Myocyte (in vitro differentiated cells): ENCODE results near the gene SIRT3. TPM values are rescaled to one million over a fixed set of nuclear protein-coding genes. Genes with fewer than 3 reads are reported as not detected.

ENCODE experiments used
- DNase-seq: peaks from one replicate; pipeline ENCODE4 v3.0.0-alpha.2; 2012; ENCODE audit warnings: low read depth
- polyA plus RNA-seq: library from polyadenylated mRNA; unstranded; fragments of >200 nt; gene quantifications from one replicate; pipeline ENCODE4 v1.2.1, GENCODE V29; 2012; ENCODE audit warnings: missing spikeins
- total RNA-seq: library from RNA; depleted of rRNA; stranded (reverse); fragments of >200 nt; gene quantifications from 2 replicates; pipeline ENCODE4 v1.2.3, GENCODE V29; 2014

SIRT3 gene
- total RNA-seq = 7.9 and 9.4 TPM in 2 replicates
- 19.0 TPM for polyA plus RNA-seq

DNA sequence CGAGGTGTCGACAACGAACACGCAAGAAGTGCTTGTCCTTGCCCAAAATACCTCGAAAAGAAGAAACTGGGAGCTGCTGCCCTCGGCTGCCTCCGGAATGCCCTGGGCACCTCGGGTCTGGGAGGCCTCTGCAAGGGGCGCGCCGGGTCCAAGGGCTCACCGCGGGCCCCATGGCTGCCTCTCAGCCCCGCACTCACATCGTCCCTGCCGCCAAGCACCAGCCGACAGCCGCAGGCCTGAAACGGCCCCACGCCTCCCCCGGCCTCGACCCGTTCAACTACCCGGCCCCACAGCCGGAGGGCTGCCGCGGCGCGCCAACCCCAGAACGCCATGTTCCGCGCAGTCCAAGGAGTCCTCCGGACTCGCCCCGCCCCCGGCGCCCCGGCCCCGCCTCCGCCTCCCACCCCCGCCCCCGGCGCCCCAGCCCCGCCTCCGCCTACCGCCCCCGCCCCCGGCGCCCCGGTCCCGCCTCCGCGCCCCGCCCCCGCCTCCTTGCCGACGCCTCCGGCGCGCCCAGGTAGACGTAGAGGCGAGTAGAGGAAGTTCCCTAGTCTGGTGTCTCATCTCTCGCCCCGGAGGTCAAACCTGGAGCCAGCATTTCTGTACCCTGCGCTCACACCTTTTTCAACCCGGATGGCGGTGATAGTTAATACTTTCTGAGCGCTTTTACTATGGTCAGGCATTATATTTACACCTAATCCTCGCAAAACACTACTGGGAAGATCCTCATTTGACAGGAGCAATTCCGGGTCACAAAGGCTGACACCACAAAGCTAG, at the start of gene SIRT3:
TSS of gene SIRT3 (minus strand) at position 346 of the 777 bp plus-strand sequence. CDS start at position 332, 14 bp downstream.
- peak; percentile 79 for DNase-seq

DNA sequence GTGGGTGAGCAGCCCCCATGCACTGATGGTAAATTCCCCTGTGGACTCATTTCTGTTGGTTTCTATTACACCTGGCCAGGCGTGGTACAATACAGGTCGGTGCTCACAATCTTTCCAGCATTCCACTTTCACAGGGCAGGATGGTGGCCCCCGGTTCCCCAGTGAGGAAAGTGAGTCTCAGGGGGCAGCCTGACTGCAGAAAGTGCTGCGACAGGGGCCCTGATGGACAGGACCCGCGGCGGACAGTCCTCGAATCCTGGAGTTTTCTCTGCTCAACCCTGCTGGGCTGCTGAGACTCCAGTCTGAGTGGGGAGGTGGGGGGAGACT, 49.7 kb upstream of the SIRT3 start:
- no peak for DNase-seq

DNA sequence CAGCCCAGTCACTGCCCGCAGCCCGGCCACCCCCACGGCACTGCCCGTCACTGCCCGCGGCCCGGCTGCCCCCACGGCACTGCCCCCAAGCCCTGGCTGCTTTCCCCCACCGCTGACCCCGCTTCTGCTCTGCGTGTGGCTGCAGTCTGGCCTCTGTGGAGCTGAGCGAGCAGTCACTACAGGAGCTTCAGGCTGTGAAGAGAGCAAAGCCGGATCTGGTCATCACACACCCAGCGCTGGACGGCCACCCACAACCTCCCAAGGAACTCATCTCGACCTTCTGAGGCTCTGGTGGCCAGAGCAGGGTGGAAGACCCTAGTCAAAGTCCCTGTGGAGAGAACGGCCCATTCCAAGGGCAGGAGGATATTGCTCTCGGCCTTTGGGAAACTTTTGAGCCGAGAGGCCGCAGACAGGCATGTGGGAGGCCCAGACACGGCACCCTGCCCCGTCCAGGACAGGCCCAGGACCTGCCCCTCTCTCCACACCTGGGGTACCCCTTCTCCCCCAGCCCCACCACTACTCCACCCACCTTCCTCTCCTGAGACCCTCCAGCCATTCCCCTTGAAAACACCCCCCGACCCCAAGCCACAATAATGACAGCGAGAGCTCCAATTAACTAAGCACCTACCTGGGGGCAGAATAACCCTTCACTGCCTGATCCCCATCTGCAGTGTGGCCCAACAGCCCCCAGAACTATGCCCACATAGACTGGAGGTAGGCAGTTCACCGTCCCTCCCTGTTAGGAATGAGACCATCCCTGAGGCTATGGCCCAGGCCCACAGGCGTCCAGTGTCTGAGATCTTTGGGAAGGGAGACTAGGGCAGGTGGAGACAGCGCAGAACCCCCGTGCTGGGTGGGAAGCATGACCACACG, 49.1 kb upstream of the SIRT3 start:
- DNase-seq = no peak

DNA sequence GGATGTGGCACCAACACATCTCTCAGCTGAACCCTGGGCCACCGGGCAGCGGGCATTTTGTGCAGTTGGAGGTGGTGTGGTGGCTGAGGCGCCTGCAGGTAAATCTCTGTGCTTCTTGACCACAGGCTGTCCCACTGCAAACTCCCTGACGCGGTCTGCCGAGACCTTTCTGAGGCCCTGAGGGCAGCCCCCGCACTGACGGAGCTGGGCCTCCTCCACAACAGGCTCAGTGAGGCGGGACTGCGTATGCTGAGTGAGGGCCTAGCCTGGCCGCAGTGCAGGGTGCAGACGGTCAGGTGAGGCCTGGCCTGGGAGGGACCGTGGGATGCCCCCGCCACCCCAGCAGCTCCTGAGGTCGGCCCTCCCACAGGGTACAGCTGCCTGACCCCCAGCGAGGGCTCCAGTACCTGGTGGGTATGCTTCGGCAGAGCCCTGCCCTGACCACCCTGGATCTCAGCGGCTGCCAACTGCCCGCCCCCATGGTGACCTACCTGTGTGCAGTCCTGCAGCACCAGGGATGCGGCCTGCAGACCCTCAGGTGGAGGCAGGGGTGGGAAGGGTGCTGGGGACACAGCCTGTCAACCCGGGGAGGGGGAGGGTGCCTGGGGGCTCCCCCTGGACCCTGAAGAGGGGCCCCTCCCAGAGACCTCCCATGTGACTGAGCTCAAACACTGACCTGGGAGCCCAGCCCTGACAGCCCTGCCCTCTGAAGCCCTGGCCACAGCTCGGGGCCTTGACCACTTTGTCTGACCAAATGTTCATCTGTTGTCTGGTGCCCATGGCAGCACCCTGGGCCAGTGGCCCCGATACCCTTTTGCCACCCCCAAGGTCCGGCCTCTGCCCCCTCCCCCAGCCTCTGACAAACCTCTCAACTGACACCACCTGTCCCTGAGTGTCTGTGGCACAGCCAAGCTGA, 48.2 kb upstream of the SIRT3 start:
- peak; percentile 81 for DNase-seq

DNA sequence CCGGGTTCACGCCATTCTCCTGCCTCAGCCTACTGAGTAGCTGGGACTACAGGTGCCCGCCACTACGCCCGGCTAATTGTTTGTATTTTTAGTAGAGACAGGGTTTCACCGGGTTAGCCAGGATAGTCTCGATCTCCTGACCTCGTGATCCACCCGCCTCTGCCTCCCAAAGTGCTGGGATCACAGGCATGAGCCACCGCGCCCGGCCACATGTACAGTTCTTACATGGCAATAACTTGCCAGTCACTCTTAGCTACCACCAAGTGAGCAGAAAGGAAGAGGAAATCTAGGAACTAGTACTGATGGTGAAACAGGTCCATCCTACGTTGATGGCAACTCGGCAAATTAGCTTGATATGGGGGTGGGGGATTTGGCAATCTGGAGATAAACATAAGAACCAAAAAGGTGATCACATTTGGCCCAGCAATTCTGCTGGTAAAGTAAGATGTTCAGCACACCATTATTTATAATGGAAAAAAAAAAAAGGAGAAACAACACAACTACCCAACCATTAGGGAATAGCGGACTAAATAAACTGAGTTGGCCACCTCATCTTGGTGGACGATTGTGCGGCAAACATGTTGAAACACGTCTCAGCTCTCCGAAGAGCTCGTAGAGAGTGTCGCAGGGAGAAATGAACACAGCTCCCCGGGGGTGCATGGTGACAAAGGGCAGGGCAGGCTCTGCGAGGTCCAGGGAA, 47.4 kb upstream of the SIRT3 start:
- no peak for DNase-seq

DNA sequence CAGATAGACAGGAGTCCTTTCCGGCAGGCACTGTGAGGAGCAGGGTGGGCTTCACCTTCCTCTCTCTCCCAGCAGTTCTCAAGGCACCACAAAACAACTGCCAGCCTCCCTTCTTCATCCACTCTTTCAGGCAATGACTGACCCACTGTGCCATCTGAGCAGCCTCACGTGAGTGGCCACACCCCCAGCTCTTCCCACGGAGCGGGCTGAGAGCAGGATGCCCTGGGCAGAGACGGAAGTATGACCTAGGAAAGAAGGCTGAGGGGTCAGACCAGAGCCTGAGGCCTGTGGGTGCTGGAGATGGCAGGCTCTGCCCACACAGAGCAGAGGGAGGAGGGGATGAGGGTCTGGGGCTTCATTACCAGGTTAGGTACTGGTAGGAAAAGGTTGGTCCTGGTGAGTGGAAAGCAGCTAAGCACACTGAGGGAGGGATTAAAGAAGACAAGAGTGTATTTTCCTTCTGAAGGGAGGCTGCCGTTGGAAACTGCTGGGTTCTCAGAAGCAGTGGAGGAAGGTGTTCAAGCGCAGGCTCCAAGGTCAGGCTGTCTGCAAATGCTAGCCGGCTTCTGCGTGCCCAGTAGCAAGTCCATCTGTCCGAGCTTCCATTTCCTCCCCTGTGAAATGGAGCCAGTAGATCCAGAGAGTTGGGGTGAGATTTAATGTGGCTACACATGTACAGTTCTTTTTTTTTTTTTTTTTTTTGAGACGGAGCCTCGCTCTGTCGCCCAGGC, 46.7 kb upstream of the SIRT3 start:
- DNase-seq = no peak

DNA sequence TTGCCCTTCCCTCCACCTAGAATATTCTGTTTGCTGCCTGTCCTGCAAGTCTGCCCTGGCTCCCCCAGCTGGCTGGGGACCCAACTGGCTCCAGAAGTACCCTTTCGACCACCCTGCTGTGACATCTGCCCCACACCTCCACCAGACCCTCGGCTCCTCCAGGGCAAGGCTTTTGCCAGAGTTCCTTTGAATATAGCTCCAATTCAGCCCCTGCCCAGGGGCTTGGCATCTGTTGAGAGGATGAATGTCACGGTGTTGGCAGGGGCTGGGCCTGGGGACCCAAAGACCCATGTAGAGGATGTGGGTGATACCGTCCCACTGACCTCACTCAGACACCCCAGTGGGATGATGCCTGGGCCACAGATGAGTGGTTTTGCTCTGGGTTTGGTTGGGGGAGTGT, 46.0 kb upstream of the SIRT3 start:
- no peak for DNase-seq

DNA sequence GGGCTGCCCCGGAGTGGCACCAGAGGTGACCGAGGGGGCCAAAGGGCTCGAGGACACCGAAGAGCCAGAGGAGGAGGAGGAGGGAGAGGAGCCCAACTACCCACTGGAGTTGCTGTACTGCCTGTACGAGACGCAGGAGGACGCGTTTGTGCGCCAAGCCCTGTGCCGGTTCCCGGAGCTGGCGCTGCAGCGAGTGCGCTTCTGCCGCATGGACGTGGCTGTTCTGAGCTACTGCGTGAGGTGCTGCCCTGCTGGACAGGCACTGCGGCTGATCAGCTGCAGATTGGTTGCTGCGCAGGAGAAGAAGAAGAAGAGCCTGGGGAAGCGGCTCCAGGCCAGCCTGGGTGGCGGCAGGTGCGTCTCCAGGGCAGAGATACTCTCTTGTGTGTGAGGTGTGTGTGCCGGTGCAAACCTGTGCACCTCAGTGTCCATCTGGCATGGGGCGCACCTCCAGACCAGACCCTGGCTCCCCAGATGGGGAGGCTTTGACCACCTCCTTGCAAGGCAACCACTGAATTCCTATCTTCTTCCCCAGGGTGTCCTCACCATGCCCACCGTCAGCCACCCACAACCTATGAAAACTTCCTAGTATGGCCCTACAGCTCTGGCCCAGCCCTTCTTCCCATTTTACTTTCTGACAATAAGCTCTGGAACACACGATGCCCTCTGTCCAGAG, 45.5 kb upstream of the SIRT3 start:
- no peak for DNase-seq

DNA sequence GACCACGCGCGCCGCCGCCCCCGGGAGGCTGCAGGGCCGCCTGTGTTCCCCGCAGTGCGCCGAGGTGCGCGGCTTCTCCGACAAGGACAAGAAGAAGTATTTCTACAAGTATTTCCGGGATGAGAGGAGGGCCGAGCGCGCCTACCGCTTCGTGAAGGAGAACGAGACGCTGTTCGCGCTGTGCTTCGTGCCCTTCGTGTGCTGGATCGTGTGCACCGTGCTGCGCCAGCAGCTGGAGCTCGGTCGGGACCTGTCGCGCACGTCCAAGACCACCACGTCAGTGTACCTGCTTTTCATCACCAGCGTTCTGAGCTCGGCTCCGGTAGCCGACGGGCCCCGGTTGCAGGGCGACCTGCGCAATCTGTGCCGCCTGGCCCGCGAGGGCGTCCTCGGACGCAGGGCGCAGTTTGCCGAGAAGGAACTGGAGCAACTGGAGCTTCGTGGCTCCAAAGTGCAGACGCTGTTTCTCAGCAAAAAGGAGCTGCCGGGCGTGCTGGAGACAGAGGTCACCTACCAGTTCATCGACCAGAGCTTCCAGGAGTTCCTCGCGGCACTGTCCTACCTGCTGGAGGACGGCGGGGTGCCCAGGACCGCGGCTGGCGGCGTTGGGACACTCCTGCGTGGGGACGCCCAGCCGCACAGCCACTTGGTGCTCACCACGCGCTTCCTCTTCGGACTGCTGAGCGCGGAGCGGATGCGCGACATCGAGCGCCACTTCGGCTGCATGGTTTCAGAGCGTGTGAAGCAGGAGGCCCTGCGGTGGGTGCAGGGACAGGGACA, 44.8 kb upstream of the SIRT3 start:
- no peak for DNase-seq

DNA sequence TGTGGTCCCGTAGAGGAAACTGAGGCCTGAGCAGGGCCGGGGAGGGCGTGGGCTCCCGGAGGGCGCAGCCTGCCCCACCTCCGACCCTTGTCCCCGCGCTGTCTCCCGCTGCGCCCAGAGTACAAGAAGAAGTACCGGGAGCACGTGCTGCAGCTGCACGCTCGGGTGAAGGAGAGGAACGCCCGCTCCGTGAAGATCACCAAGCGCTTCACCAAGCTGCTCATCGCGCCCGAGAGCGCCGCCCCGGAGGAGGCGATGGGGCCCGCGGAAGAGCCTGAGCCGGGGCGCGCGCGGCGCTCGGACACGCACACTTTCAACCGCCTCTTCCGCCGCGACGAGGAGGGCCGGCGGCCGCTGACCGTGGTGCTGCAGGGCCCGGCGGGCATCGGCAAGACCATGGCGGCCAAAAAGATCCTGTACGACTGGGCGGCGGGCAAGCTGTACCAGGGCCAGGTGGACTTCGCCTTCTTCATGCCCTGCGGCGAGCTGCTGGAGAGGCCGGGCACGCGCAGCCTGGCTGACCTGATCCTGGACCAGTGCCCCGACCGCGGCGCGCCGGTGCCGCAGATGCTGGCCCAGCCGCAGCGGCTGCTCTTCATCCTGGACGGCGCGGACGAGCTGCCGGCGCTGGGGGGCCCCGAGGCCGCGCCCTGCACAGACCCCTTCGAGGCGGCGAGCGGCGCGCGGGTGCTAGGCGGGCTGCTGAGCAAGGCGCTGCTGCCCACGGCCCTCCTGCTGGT, 44.0 kb upstream of the SIRT3 start:
- DNase-seq = no peak

DNA sequence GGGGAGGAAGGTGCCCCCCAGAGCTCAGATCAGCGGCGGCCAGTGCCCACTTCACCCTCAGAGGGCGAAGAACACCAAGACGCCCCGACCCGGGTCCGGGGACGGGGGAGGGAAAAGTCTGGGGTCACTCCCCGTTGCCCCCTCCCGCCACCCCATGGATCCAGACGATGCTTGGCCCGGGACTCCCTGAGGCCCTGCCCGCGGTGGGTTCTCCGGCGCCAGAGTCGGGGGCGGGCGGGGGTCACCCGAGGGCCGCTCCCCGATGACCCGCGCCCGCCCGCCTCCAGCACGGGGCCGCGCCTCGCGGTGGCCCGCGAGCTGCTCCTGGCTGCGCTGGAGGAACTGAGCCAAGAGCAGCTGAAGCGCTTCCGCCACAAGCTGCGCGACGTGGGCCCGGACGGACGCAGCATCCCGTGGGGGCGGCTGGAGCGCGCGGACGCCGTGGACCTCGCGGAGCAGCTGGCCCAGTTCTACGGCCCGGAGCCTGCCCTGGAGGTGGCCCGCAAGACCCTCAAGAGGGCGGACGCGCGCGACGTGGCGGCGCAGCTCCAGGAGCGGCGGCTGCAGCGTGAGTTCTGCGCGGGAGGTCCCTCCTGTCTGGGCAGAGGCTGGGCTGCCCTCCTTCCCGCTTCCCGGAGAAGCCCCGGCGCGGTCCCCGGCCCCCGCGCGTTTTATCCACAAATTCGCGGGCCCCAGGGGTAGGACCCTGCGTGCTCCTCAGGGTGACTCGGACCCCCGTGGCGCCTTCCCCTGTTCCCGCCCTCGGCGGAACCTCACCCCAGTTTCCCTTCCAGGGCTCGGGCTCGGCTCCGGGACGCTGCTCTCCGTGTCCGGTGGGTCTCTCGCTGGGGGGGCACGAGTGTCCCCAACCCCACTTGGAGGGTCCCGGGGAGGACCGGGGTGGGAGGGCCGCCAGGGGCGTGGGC, 43.2 kb upstream of the SIRT3 start:
- DNase-seq = no peak

DNA sequence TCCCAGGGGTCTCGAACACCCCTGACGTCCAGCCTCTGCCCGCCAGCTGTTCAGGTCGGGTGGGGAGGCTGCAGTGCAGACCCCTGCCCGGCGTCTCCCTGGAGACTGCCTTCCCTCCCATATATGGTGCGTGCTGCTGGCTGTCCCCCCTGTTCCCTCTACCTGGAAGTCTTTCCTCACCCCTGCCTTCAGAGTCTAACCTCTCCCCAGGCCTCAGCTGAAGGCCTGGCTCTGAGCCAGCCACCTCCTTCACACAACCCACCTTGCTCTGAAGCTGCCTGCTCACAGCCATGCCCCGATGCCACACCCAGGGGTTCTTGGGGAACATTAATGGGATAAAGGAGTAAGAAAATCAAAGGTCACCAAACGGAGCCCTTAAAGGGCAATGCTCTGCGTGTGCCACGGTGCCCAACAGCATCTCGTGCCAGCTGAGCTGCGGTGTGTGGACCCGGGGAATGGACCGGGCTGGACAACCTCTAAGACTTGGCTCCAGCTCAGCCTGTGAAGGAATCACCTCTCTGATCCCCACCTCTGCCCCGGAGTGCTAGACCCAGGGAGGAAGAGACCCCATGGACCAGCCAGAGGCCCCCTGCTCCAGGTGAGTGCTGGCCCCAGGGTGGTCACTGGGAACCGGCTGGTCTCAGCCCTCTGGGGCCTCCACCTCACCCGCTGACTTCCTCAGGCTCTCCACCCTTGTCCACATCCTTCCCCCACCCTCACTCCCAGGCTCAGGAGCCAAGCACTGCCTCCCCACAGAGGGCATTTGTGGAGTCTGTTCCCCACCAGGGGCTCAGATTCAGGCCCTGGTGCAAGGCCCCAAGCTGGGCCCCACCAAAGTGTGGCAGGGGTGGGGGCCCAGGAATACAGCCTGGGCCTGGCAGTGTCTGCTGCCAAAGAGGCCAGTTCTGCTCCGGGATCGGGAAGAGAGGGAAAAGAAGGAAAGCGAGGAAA, 42.1 kb upstream of the SIRT3 start, which contains the start of gene NLRP6:
TSS of gene NLRP6 (plus strand) at position 407 of the 951 bp plus-strand sequence. CDS start at position 570, 163 bp downstream.
- DNase-seq = no peak

DNA sequence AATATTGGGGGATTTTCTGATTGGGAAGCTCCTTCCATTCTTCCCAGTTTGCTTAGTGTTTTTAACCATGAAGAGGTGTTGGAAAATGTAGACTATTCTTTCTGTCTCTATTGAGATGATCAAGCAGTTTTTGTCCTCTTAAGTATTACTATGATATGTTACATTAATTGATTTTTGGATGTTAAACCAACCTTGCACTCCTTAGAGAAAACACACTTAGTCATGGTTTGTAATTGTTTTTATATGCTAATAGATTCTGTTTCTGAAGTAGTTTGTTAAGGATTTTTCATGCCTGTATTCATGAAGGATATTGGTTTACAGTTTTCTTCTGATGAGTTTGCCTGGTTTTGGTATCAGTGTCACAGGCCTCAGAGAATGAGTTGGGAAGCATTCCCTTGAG, 40.1 kb upstream of the SIRT3 start:
- DNase-seq = no peak

DNA sequence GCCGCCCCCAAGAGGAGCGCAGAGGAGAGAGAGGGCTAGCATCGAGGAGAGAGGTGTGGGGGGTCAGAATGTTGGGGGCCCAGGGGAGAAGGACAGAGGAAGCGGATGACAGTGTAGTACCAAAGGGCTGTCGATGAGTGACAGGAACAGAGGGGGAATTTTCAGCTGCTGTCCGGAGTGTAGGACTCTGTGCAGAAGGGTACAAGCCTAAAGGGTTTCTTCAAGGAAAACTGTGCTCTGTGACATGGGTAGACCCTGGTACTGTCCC, 36.7 kb upstream of the SIRT3 start:
- DNase-seq = no peak

DNA sequence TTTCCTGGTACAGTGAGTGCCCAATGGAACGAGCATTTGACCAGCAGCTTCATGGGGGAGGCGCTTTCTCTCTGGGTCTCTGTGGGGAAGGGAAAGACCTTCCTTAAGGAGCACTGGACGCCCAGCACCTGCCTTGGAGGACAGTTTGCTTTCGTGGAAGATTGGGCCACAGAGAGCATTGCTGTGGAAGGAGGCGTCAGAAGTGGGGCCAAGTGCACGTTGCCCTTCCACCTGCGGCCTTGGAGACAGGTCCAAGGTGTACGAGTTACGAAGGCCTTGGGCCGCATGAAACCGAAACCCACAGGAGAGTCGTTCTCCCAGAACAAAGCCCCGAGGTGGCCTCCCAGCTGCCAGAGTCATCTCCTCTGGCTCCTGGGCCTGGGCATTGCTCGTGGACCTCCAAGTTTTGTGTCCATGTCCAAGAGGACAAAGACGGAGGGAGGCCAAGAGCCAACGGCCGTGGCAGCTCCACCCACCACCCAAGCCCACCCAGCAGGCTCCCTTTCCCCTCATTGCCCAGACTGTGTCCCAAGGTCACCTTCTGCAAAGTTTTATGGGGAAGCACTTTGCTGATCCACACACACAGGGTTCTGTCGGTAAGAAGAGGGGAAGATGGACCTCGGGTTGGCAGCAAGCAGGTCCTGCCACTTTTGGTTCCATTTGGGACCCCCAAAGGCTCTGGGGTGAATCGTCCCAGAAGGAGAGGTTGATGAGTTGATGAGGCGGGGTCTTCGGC, 36.2 kb upstream of the SIRT3 start:
- no peak for DNase-seq
